Measurements from ENCODE around the gene MARVELD3. TPM values are rescaled to one million over a fixed set of nuclear protein-coding genes. Genes with fewer than 3 reads are reported as not detected.
"Not testable (repeated sequence)": the region's sequence is repeated elsewhere in the genome, so short reads cannot be mapped to it uniquely, and the experiment has no call there.

The MARVELD3 gene
- total and polyA plus RNA-seq, 9 donors: 0.10 to 9.2 (median 0.68) TPM; not detected in 1

GRCh38 chr16:71681360-71681759, 55.4 kb downstream of the MARVELD3 start:
- intact Hi-C loops (cut with DNase I): no loop called here
- no peak for TF ChIP-seq POLR2A (IDR thresholded peaks at IDR 0.05)
- no peak for TF ChIP-seq EP300 (IDR thresholded peaks at IDR 0.05)
- no peak for TF ChIP-seq CTCF (IDR thresholded peaks at IDR 0.05)
- Histone ChIP-seq H3K9me3 (no peaks in the 10 kb centered on the region), H3K4me1 (ENCODE audit: insufficient read depth) (no peaks in the 10 kb centered on the region), H3K4me3 (no peak overlapping the region), H3K27ac (no peak overlapping the region), H3K36me3 (no peaks in the 10 kb centered on the region), H3K27me3 (no peaks in the 10 kb centered on the region)
- 75 to 80% (median 75%) methylated on average over 2 of the region's 2 CpGs for WGBS, 3 donors
- DNase-seq: no peak

- H3K4me3 ChIP-seq; DNase-seq; H3K4me1 ChIP-seq (ENCODE audit: insufficient read depth); H3K27me3 ChIP-seq; H3K27ac ChIP-seq; intact Hi-C loops (cut with DNase I); H3K36me3 ChIP-seq; H3K9me3 ChIP-seq: not testable (repeated sequence)
- 96 to 98% (median 97%) methylated on average over 12 of the region's 12 CpGs for WGBS, 3 donors
Measured at GRCh38 chr16:71684280-71684679, 58.3 kb downstream of the MARVELD3 start.

Small RNA genes within 50 kb of the gene (small RNA-seq; reads per million reads assigned to genes)
- gene RNU6-208P: not detected

Other genes starting within 250 kb of the MARVELD3 start
- gene TLE7, start 184.1 kb upstream of the MARVELD3 start, total RNA-seq: not detected
- under 1 TPM in 1 of 2 donors, not detected in 1; 0.10 TPM for gene TLE7, start 184.1 kb upstream of the MARVELD3 start, polyA plus RNA-seq
- gene ZNF23, start 163.9 kb upstream of the MARVELD3 start, total RNA-seq: 10 to 100 TPM in 1 of 7 donors, 1 to 10 TPM in 6; 5.4 to 10.8 (median 8.9) TPM
- gene ZNF23, start 163.9 kb upstream of the MARVELD3 start, polyA plus RNA-seq: 1 to 10 TPM; 6.9 to 9.0 TPM
- 1 to 10 TPM; 3.7 to 9.9 (median 6.0) TPM for gene ZNF19, start 136.9 kb upstream of the MARVELD3 start, total RNA-seq
- gene ZNF19, start 136.9 kb upstream of the MARVELD3 start, polyA plus RNA-seq: 1 to 10 TPM; 4.0 to 5.5 TPM
- 1 to 10 TPM in 1 of 7 donors, under 1 TPM in 3, not detected in 3; 0.20 to 4.0 (median 0.70) TPM for gene CHST4, start 99.8 kb upstream of the MARVELD3 start, total RNA-seq
- under 1 TPM; 0.05 to 0.10 TPM for gene CHST4, start 99.8 kb upstream of the MARVELD3 start, polyA plus RNA-seq
- 1 to 10 TPM in 1 of 7 donors, under 1 TPM in 3, not detected in 3; 0.20 to 1.3 (median 0.35) TPM for gene TAT, start 49.1 kb upstream of the MARVELD3 start, total RNA-seq
- gene TAT, start 49.1 kb upstream of the MARVELD3 start, polyA plus RNA-seq: under 1 TPM in 1 of 2 donors, not detected in 1; 0.02 TPM
- 10 to 100 TPM; 10.1 to 19.0 (median 11.2) TPM for gene PHLPP2, start 98.5 kb downstream of the MARVELD3 start, total RNA-seq
- 1 to 10 TPM; 3.5 to 8.4 TPM for gene PHLPP2, start 98.5 kb downstream of the MARVELD3 start, polyA plus RNA-seq
- 10 to 100 TPM; 50.6 to 71.7 (median 57.2) TPM for gene AP1G1, start 182.7 kb downstream of the MARVELD3 start, total RNA-seq
- 10 to 100 TPM; 14.2 to 43.8 TPM for gene AP1G1, start 182.7 kb downstream of the MARVELD3 start, polyA plus RNA-seq
- gene ATXN1L, start 219.8 kb downstream of the MARVELD3 start, total RNA-seq: 10 to 100 TPM; 12.5 to 29.5 (median 26.0) TPM
- 10 to 100 TPM; 12.6 to 26.6 TPM for gene ATXN1L, start 219.8 kb downstream of the MARVELD3 start, polyA plus RNA-seq

Measured in ovary (tissue), 9 donors.